ENCODE data around the gene LGALS9.
"Not testable (repeated sequence)": the region's sequence is repeated elsewhere in the genome, so short reads cannot be mapped to it uniquely, and the experiment has no call there.

The LGALS9 gene

DNA sequence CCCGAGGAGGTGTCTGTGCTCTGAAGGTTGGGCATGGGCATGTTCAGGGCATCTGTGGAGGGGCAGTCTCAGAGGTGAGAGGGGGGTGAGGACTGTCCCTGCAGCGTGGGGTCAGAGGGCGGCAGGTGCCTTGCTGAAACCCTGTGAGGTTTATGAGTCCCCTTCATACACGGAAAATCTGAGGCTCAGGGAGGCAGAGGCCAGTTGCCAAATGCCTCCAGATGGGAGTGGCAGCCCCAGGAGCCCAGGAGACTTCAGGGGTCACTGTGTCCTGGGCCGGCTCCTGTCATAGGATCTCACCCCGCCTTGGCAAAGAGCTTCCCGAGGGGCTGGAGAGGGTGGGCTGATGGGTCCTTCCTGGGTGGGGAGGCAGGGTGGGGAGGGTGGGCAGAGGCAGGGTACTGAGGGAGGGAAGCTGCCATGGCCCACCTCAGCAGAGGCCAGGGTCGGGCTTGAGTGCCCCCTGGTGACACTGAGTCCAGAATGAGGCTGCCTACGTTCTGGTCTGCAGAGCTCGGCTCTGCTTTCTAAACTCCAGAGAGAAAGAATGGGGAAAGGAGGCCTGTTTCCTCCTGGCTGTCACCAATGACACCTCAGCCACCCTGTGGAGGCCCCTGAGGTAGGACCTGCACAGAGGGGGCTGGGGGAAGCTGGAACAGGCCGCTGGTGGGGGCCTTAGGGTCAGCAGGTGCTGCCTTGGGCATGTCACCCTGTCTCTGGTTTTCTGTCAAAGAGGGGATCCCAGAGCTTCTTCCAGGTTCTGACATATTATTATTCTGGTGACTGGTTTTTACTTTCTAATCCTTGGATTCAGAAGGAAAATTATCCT is 1.1 kb downstream of the LGALS9 start:
- DNase-seq = no peak

DNA sequence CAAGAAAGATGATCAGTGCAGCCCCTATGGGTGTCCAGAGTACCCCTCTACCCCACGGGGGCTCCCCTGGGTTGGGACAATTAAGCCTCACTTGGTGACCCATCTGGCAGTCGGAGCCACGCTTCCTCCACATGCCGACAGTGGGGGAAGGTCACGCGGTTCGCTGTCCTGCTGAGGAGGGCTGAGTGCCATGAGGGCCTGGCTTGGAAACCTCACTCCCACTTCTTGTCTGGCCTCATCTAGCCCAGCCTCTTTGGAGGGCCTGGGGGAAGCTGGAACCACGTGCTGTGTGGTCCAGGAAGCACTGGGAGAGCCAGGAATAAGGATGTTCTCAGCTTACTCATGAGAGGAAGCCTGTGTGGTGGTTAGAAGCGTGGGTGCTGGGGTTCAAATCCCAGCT is 1.8 kb downstream of the LGALS9 start:
- not testable (repeated sequence) for DNase-seq

GRCh38 chr17:27633312-27634025 is 2.5 kb downstream of the LGALS9 start:
- DNase-seq = no peak

- DNase-seq = no peak
Observed at GRCh38 chr17:27634026-27634335, 3.0 kb downstream of the LGALS9 start.

DNA sequence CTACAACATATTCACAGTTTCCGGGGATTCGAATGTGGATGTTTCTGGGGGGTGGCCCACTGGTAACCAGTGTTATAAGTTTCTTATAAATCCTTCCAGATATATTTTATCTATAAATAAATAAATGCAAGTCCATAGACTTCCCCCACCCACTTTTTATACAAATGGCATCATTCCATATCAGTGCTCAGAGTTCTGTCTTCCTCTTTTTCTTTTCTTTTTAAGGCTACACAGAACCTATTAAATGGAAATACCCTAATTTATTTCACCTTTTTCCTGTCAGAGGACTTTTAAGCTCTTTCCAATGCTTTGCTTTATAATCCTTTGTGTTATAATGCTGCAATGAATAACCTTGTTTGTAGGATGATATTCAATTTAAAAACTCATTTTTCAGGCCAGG is 3.8 kb downstream of the LGALS9 start:
- DNase-seq = no peak

GRCh38 chr17:27635275-27635823 is 4.4 kb downstream of the LGALS9 start:
- DNase-seq = no peak

GRCh38 chr17:27636005-27636520 is 5.1 kb downstream of the LGALS9 start:
- DNase-seq = not testable (repeated sequence)

DNA sequence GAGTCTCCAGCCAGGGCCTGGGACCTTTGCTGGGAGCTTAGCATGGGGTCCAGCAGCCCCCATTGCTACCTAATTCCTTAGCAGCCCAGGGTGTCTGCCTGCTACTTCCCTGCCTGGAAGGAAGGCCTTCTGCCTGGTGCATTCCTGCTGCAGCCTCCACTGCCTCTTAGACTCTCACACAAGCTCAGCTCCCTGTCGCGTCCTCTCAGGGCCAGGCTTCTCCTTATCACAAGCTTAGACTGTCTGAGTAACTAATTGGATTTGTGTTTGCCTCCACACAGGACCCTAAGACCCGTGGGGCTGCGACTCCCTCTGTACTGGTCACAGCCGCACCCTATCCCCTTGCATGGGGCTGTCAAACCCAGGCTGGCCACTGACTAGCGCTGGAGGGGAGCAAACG is 6.8 kb downstream of the LGALS9 start:
- DNase-seq = not testable (repeated sequence)

DNA sequence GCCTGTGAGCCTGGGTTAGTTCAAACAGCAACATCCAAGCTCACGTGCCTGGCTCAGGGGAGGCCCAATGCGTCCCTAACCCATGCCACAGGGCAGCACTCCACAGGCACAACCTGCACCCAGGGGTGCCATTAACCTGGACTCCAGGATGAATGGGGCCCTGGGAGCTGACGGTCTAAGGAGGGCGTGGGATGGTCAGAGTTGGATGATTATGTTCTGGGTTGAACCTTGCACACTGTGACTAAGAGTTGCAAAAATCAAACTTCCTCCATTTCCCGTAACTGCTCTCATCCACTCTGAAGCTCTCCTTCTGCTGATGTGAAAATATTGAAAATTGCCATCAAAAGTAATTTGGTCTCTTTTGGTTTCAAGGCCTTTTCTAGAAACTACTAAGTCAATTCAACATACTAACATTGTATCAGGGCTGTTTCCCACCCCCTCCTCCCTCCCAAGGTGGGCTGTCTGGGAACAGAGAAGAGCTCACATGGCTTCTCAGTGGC is 7.5 kb downstream of the LGALS9 start:
- DNase-seq = not testable (repeated sequence)

GRCh38 chr17:27640790-27641189 is 9.8 kb downstream of the LGALS9 start:
- DNase-seq = no peak

DNA sequence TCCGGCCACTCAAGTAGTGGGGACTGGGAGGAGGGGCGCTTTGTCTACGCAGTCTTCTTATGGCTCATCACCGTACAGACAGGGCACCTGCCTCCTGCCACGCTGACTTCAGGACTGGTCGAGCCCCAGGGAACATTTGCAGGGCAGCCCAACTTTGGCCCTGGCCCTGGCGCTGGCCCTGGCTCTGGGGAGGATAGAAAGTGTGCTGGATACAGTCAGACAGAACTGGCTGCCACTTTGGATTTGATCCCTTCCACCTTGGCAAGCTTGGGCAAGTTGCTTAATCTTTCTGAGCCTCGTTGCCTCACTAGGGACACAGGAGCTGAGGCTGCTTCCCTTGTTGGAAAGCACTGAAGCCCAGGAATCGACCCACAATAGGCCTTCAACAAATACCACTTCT is 13.6 kb downstream of the LGALS9 start:
- no peak for DNase-seq

GRCh38 chr17:27645621-27646020 is 14.6 kb downstream of the LGALS9 start:
- DNase-seq = not testable (repeated sequence)

DNA sequence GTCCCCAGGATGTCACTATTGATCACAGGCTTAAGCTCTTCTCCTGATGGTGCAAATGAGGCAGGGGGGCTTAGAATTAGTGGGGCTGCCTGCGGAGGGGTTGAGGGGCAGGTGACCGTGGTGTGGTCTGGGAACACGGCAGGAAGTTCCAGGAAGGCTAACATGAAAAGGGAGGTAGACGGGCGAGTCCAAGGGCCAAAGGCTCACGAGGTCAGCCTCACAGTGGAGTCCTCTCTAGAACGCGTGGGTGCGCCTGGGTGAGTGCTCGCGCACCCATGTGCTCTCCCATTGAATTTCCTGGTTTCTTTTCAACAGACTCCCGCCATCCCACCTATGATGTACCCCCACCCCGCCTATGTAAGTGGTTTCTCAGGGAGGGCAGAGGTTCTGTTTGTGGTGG is 15.2 kb downstream of the LGALS9 start:
- DNase-seq = no peak

GRCh38 chr17:27647765-27648164 is 16.8 kb downstream of the LGALS9 start:
- DNase-seq = no peak

DNA sequence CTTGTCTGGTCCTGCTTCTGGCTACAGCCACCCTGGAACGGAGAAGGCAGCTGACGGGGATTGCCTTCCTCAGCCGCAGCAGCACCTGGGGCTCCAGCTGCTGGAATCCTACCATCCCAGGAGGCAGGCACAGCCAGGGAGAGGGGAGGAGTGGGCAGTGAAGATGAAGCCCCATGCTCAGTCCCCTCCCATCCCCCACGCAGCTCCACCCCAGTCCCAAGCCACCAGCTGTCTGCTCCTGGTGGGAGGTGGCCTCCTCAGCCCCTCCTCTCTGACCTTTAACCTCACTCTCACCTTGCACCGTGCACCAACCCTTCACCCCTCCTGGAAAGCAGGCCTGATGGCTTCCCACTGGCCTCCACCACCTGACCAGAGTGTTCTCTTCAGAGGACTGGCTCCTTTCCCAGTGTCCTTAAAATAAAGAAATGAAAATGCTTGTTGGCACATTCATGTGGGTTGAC is 18.2 kb downstream of the LGALS9 start:
- DNase-seq = not testable (repeated sequence)

- DNase-seq = no peak
Observed at GRCh38 chr17:27649929-27650328, 18.9 kb downstream of the LGALS9 start.

GRCh38 chr17:27650836-27651235 is 19.8 kb downstream of the LGALS9 start:
- DNase-seq = no peak

DNA sequence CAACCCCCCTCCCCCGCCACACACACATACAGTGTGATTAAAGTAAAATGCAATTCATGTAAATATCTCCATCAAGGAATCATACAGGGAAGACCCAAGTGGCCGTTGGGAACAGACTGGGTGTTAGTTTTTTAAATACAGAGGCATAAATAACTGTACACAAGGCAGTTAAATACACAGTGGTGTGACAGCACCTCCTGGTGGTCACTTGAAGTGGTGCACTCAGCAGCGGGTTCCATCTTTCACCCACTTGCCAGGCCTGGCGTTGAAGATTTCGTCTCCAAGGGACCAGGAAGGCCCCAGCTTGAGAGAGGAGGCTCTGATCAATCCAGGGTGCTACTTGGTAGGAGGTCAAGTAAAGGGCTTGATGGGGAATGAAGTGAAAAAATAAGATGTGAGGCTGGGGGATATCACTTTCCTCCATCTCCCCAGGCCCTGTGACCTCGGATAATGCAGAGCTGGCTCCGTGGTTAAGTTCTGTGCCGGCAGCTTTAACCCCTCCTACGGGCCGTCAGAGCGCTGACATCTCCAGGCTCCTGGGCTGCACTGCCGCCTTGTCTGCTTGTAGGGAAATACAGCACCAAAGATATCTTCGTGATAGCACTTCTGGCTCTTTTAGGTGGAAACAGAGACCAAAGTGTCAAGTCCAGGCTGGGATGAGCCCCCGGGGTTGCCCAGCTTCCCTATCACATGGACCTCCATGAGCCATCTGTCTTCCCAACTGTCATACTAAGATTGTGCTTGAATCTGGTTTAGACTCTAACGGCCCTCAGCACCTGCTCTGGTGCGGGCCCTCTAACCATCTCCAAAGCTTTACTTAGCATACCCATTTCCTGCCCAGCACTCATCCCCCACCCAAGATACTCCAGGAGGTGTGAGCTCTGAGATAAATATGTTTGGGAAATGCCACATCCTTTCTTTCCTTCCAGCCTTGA is 20.7 kb downstream of the LGALS9 start:
- DNase-seq = peak; percentile 75

DNA sequence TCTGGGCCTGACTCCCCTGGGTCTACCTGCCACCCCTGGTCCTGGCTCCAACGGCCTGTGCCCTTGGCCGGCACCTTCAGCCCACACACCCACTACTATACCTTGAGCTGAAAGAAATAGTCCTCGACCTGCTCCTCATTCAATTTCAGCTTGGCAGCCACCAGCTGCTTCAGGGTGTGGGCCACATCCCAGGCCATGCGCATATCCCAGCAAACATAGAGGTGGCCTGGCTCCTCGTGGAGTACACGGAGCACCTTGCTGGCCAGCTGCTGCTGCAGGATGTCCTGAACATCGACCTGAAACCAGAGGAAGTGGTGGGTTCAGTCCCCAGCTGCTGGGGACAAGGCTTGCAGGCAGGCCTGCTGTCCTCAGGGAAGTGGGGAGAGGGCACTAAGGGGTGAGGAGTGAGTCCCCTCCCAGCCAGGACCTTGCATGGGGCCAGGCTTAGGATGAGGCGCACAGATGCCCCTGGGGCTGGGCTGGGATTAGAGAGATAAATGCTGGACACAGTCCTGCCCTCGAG is 22.5 kb downstream of the LGALS9 start:
- DNase-seq = not testable (repeated sequence)

DNA sequence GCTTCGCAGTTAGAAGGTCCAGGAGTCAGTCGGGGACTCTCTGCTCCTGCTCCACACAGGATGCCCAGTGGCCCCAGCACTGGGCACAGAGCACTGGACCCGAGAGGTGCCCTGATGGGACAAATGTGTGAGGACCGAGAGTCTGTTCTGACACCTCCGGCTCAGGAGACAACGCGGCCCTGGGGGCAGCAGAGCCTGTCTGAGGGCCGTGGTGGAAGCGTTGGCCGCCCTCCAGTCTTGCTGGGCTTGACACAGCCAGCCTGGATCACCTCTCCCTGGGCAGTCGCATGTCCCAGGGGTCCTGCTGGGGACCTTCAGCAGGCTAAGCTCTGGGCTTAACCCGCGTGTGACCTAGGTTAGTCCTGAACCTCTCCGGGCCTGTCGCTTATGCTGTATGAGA is 23.1 kb downstream of the LGALS9 start:
- no peak for DNase-seq

GRCh38 chr17:27654654-27655524 is 23.9 kb downstream of the LGALS9 start:
- peak; percentile 72 for DNase-seq

Measured in activated T-cell treated with anti-CD3 and anti-CD28 coated beads, Interleukin-2, amount 50 U/mL, for 1 hour (primary cell).